Right lobe of liver (tissue), 6 donors: Measurements from ENCODE around the gene GAL3ST1. TPM values are rescaled to one million over a fixed set of nuclear protein-coding genes. Genes with fewer than 3 reads are reported as not detected.

Experiments
- ATAC-seq, 4 donors: fragments of 200-7000 bp; cut with Tn5 transposase; one replicate each; pipeline ENCODE4 v1.9.1; 2020; ENCODE audit warnings: mild to moderate bottlenecking in 4 of 4, moderate library complexity in 4 of 4
- DNase-seq, 3 donors: peaks; one replicate each; pipeline ENCODE4 v3.0.0-alpha.2; 2020
- H3K27ac ChIP-seq, 3 donors: fragments of 200-600 bp; one replicate each; pipeline ENCODE4 v1.8.0; 2022
- H3K27me3 ChIP-seq, 2 donors: fragments of 200-600 bp; one replicate each; pipeline ENCODE4 v1.8.0; 2022
- H3K36me3 ChIP-seq, 4 donors: fragments of 200-600 bp; sonication (generic) in 1 of 4; one replicate each; pipeline versions ENCODE4 v1.5.1 to v1.8.0; 2017 to 2022; ENCODE audit warnings: control low read depth in 1 of 4
- H3K4me1 ChIP-seq, 4 donors: fragments of 200-600 bp; sonication (generic) in 1 of 4; one replicate each; pipeline versions ENCODE4 v1.5.1 to v1.8.0; 2017 to 2022; ENCODE audit warnings: control low read depth in 1 of 4
- H3K4me3 ChIP-seq, 3 donors: fragments of 200-600 bp; one replicate each; pipeline ENCODE4 v1.8.0; 2022
- H3K9me3 ChIP-seq, 4 donors: fragments of 200-600 bp; sonication (generic) in 1 of 4; one replicate each; pipeline versions ENCODE4 v1.5.1 to v1.8.0; 2017 to 2022; ENCODE audit warnings: control low read depth in 1 of 4
- CTCF ChIP-seq, 4 donors: fragments of 200-600 bp in 3 of 4; fragments of 450-650 bp in 1 of 4; IDR thresholded peaks; one replicate each; pipeline versions ENCODE4 v1.5.1 to v1.8.0; 2016 to 2022; ENCODE audit warnings: antibody characterized with exemption in 4 of 4, mild to moderate bottlenecking in 2 of 4
- POLR2A ChIP-seq: fragments of 450-650 bp; IDR thresholded peaks from one replicate; pipeline ENCODE4 v1.6.1; 2017; ENCODE audit warnings: antibody characterized with exemption, mild to moderate bottlenecking
- WGBS: methylation state at CpG from one replicate; pipeline ENCODE4 v1.1.6; 2018; ENCODE audit warnings: low coverage, low lambda C conversion rate; ENCODE audit not compliant: insufficient coverage; ENCODE audit errors: missing lambda C conversion rate; 5-methylcytosine and 5-hydroxymethylcytosine counted together
- intact Hi-C, 2 donors: fragments of 100-400 bp; cut with DNase I; formaldehyde crosslinking; loops; one replicate each; pipeline versions ENCODE4 v1.11.2 to v1.14.1; 2022
- total RNA-seq, 6 experiments: library from RNA; depleted of rRNA in 2 of 6; stranded (reverse); fragments of >200 nt in 2 of 6; fragmentation: NEBNext Ultra II Directional in 3 of 6; extraction: Animal tissue kit (Norgen Biotek cat#: 25700) in 3 of 6; gene quantifications; one replicate each; pipeline versions ENCODE4 v1.1.0 to v1.2.4, GENCODE V29; 2016 to 2023
- donor health status: DM: no; HTN: yes; CAD: no.
- donor health status: DM: no; HTN: no; CAD: no.
- donor health status: DM: no; HTN: no; CAD: no.
- donor health status: DM: no; HTN: yes; CAD: no.
- donor health status: DM: no; HTN: yes; CAD: no.

GAL3ST1 gene
- total RNA-seq, 6 experiments from 2014 or later: 0.58 to 7.0 (median 3.3) TPM

- 60% methylated on average over 1 of the region's 1 CpG for WGBS
- DNase-seq (no peak), ATAC-seq (no peak)
- H3K27me3 ChIP-seq: no peaks in the 10 kb centered on the region
- no peaks in the 10 kb centered on the region for H3K9me3 ChIP-seq
- intact Hi-C loops: no loop called here
- peaks cover 0 to 9% (median 0%) of the 10 kb centered on the region in 4 donors for H3K4me1 ChIP-seq
- no peak for TF ChIP-seq CTCF (IDR thresholded peaks at IDR 0.05)
- TF ChIP-seq POLR2A: no peak
- no peak overlapping the region for H3K4me3 ChIP-seq
- H3K27ac ChIP-seq: no peak overlapping the region
- H3K36me3 ChIP-seq: no peaks in the 10 kb centered on the region
These were observed 35.1 kb downstream of the GAL3ST1 start for GRCh38 chr22:30539368-30539767.

- Histone ChIP-seq H3K36me3 (no peaks in the 10 kb centered on the region), H3K27ac (no peak overlapping the region), H3K9me3 (no peaks in the 10 kb centered on the region), H3K4me1 (peaks cover 0 to 9% (median 0%) of the 10 kb centered on the region in 4 donors), H3K27me3 (no peaks in the 10 kb centered on the region), H3K4me3 (no peak overlapping the region)
- WGBS: 92% methylated on average over 6 of the region's 6 CpGs
- TF ChIP-seq CTCF (IDR thresholded peaks at IDR 0.05) (no peak), POLR2A (no peak)
- ATAC-seq: no peak
- intact Hi-C loops: no loop called here
- no peak for DNase-seq
These were observed 36.2 kb downstream of the GAL3ST1 start for GRCh38 chr22:30538280-30538679.

GRCh38 chr22:30537083-30537731 is 37.3 kb downstream of the GAL3ST1 start:
- TF ChIP-seq CTCF (IDR thresholded peaks at IDR 0.05) (no peak), POLR2A (no peak)
- Histone ChIP-seq H3K4me3 (no peak overlapping the region), H3K9me3 (no peaks in the 10 kb centered on the region), H3K36me3 (no peaks in the 10 kb centered on the region), H3K27ac (no peak overlapping the region), H3K27me3 (no peaks in the 10 kb centered on the region), H3K4me1 (peaks cover 0 to 3% (median 0%) of the 10 kb centered on the region in 4 donors)
- intact Hi-C loops: no loop called here
- 70% methylated on average over 2 of the region's 9 CpGs for WGBS
- ATAC-seq (no peak), DNase-seq (no peak)

GRCh38 chr22:30535182-30535581 is 39.3 kb downstream of the GAL3ST1 start:
- no peak overlapping the region for H3K27ac ChIP-seq
- intact Hi-C loops: no loop called here
- no peaks in the 10 kb centered on the region for H3K4me1 ChIP-seq
- TF ChIP-seq CTCF (IDR thresholded peaks at IDR 0.05): no peak
- no peak for TF ChIP-seq POLR2A
- WGBS: 67% methylated on average over 1 of the region's 4 CpGs
- no peak for ATAC-seq
- no peaks in the 10 kb centered on the region for H3K27me3 ChIP-seq
- no peak for DNase-seq
- H3K9me3 ChIP-seq: no peaks in the 10 kb centered on the region
- H3K36me3 ChIP-seq: no peaks in the 10 kb centered on the region
- no peak overlapping the region for H3K4me3 ChIP-seq
